Measurements from ENCODE around the gene ADCY6. TPM values are rescaled to one million over a fixed set of nuclear protein-coding genes. Genes with fewer than 3 reads are reported as not detected.

Gene ADCY6
- total RNA-seq, 1 donor from 2014 or later, result 128 TPM

GRCh38 chr12:48824905-48825304 lies 36.0 kb upstream of the ADCY6 start:
- DNase-seq (ENCODE audit: low spot score, unreplicated experiment), result no peak
- Mint-ChIP-seq H3K36me3 (ENCODE audit: insufficient read depth) (peaks cover 6% of the 10 kb centered on the region), H3K9me3 (ENCODE audit: low read depth) (no peaks in the 10 kb centered on the region), H3K27ac (no peak overlapping the region), H3K4me1 (ENCODE audit: low read depth) (peaks cover 1% of the 10 kb centered on the region), H3K27me3 (no peaks in the 10 kb centered on the region), H3K4me3 (ENCODE audit: low read depth) (no peak overlapping the region)
- TF ChIP-seq CTCF (IDR thresholded peaks at IDR 0.05; ENCODE audit: unreplicated experiment), result no peak

- Mint-ChIP-seq H3K27ac (no peak overlapping the region), H3K27me3 (no peaks in the 10 kb centered on the region), H3K4me3 (ENCODE audit: low read depth) (no peak overlapping the region), H3K4me1 (ENCODE audit: low read depth) (peaks cover 7% of the 10 kb centered on the region), H3K36me3 (ENCODE audit: insufficient read depth) (peaks cover 6% of the 10 kb centered on the region), H3K9me3 (ENCODE audit: low read depth) (no peaks in the 10 kb centered on the region)
- TF ChIP-seq CTCF (IDR thresholded peaks at IDR 0.05; ENCODE audit: unreplicated experiment), result no peak
- DNase-seq (ENCODE audit: low spot score, unreplicated experiment), result no peak
Measured at GRCh38 chr12:48824112-48824511, 35.2 kb upstream of the ADCY6 start.

GRCh38 chr12:48823281-48823680 lies 34.4 kb upstream of the ADCY6 start:
- Mint-ChIP-seq H3K4me1 (ENCODE audit: low read depth) (peaks cover 11% of the 10 kb centered on the region), H3K27me3 (no peaks in the 10 kb centered on the region), H3K9me3 (ENCODE audit: low read depth) (no peaks in the 10 kb centered on the region), H3K4me3 (ENCODE audit: low read depth) (no peak overlapping the region), H3K27ac (no peak overlapping the region), H3K36me3 (ENCODE audit: insufficient read depth) (peaks cover 4% of the 10 kb centered on the region)
- no peak for DNase-seq (ENCODE audit: low spot score, unreplicated experiment)
- no peak for TF ChIP-seq CTCF (IDR thresholded peaks at IDR 0.05; ENCODE audit: unreplicated experiment)

- Mint-ChIP-seq H3K4me3 (ENCODE audit: low read depth) (no peak overlapping the region), H3K9me3 (ENCODE audit: low read depth) (no peaks in the 10 kb centered on the region), H3K27me3 (no peaks in the 10 kb centered on the region), H3K4me1 (ENCODE audit: low read depth) (peaks cover 12% of the 10 kb centered on the region), H3K27ac (no peak overlapping the region), H3K36me3 (ENCODE audit: insufficient read depth) (peaks cover 4% of the 10 kb centered on the region)
- TF ChIP-seq CTCF (IDR thresholded peaks at IDR 0.05; ENCODE audit: unreplicated experiment), result no peak
- no peak for DNase-seq (ENCODE audit: low spot score, unreplicated experiment)
Measured at GRCh38 chr12:48822711-48823110, 33.8 kb upstream of the ADCY6 start.

GRCh38 chr12:48822139-48822538 lies 33.2 kb upstream of the ADCY6 start:
- Mint-ChIP-seq H3K27me3 (peaks cover 2% of the 10 kb centered on the region), H3K36me3 (ENCODE audit: insufficient read depth) (peaks cover 4% of the 10 kb centered on the region), H3K4me1 (ENCODE audit: low read depth) (peaks cover 17% of the 10 kb centered on the region), H3K27ac (peak overlapping the region; percentile 38), H3K4me3 (ENCODE audit: low read depth) (peak overlapping the region; percentile 31), H3K9me3 (ENCODE audit: low read depth) (no peaks in the 10 kb centered on the region)
- no peak for TF ChIP-seq CTCF (IDR thresholded peaks at IDR 0.05; ENCODE audit: unreplicated experiment)
- no peak for DNase-seq (ENCODE audit: low spot score, unreplicated experiment)
